Adrenal gland (tissue), 12 donors: ENCODE data around the gene ITGA1. TPM values are rescaled to one million over a fixed set of nuclear protein-coding genes. Genes with fewer than 3 reads are reported as not detected.

Source experiments
- DNase-seq, 7 donors: peaks; one replicate each; pipeline ENCODE4 v3.0.0-alpha.2; 2019 to 2020
- H3K27ac ChIP-seq, 5 donors: fragments of 200-600 bp; sonication (generic) in 4 of 5; 1 replicate in 3 of 5; 2 replicates in 2 of 5; pipeline versions ENCODE4 v1.5.1 to v1.8.0; 2016 to 2020; ENCODE audit warnings: mild to moderate bottlenecking in 1 of 5
- H3K27me3 ChIP-seq: fragments of 200-600 bp; 2 replicates; pipeline ENCODE4 v1.8.0; 2021
- H3K36me3 ChIP-seq, 2 donors: fragments of 200-600 bp; replicated peaks in 1 of 2; 1 replicate in 1 of 2; 2 replicates in 1 of 2; pipeline versions ENCODE4 v1.5.1 to v1.8.0; 2018 to 2022
- H3K4me1 ChIP-seq, 2 donors: fragments of 200-600 bp; replicated peaks in 1 of 2; 1 replicate in 1 of 2; 2 replicates in 1 of 2; pipeline versions ENCODE4 v1.5.1 to v1.8.0; 2018 to 2021
- H3K4me3 ChIP-seq, 4 donors: fragments of 200-600 bp; sonication (generic) in 3 of 4; one replicate each; pipeline ENCODE4 v1.5.1; 2016 to 2018
- H3K9me3 ChIP-seq, 3 donors: fragments of 200-600 bp; sonication (generic) in 1 of 3; replicated peaks in 1 of 3; 1 replicate in 2 of 3; 2 replicates in 1 of 3; pipeline versions ENCODE4 v1.5.1 to v1.8.0; 2016 to 2021
- CTCF ChIP-seq, 6 experiments: fragments of 450-650 bp in 4 of 6; fragments of 200-600 bp in 2 of 6; sonication (generic) in 1 of 6; IDR thresholded peaks; 1 replicate in 5 of 6; 2 replicates in 1 of 6; pipeline versions ENCODE4 v1.5.1 to v1.8.0; 2016 to 2021; ENCODE audit warnings: antibody characterized with exemption in 6 of 6, mild to moderate bottlenecking in 2 of 6, moderate library complexity in 1 of 6
- POLR2A ChIP-seq, 2 donors: fragments of 450-650 bp; IDR thresholded peaks; one replicate each; pipeline ENCODE4 v1.6.1; 2017; ENCODE audit warnings: antibody characterized with exemption in 2 of 2, mild to moderate bottlenecking in 2 of 2, moderate library complexity in 1 of 2
- whole genome bisulfite sequencing, 4 donors: extraction: QIAGEN DNeasy Blood & Tissue Kit in 2 of 4; methylation state at CpG; one replicate each; pipeline versions ENCODE4 v1.1.5 to v1.1.7; 2013 to 2017; 5-methylcytosine and 5-hydroxymethylcytosine counted together
- intact Hi-C, 2 donors: fragments of 100-400 bp; cut with DNase I; formaldehyde crosslinking; loops; one replicate each; pipeline versions ENCODE4 v1.14.1 to v1.15.0; 2022 to 2023
- polyA plus RNA-seq, 3 donors: library from polyadenylated mRNA; stranded (reverse); fragments of 200-250 nt in 2 of 3; fragments of 350-450 nt in 1 of 3; fragmentation: Illumina TruSeq in 1 of 3; extraction: RNeasy Lipid Tissue Mini Kit (QIAGEN cat#74804) in 1 of 3; gene quantifications; one replicate each; pipeline ENCODE4 v1.2.3, GENCODE V29; 2013 to 2014
- total RNA-seq, 9 donors: library from RNA; depleted of rRNA in 4 of 9; stranded (reverse); fragments of >200 nt in 4 of 9; fragments of 120-200 nt in 1 of 9; fragmentation: NEBNext Ultra II Directional in 1 of 9; extraction: Animal tissue kit (Norgen Biotek cat#: 25700) in 1 of 9; gene quantifications; one replicate each; pipeline versions ENCODE4 v1.1.0 to v1.2.4, GENCODE V29; 2013 to 2023
- donor health status: healthy with polysubstance abuse.
- donor health status: Bipolar disorder and iron deficiency.
- donor health status: DM: yes; HTN: yes; CAD: no.
- donor health status: DM: no; HTN: no; CAD: no.
- donor health status: DM: no; HTN: no; CAD: no.
- donor health status: DM: yes; HTN: yes; CAD: no.

The ITGA1 gene
- total and polyA plus RNA-seq, 12 donors = 30.0 to 371 (median 149) TPM

- intact Hi-C loops = no loop called here
- Histone ChIP-seq H3K4me3 (no peak overlapping the region), H3K9me3 (no peaks in the 10 kb centered on the region), H3K27ac (no peak overlapping the region), H3K27me3 (no peaks in the 10 kb centered on the region), H3K4me1 (peaks cover 0 to 37% of the 10 kb centered on the region in 2 donors), H3K36me3 (no peaks in the 10 kb centered on the region)
- WGBS, 4 donors = 59 to 65% (median 63%) methylated on average over 3 of the region's 3 CpGs
- TF ChIP-seq POLR2A (IDR thresholded peaks at IDR 0.05) (no peak), CTCF (IDR thresholded peaks at IDR 0.05) (no peak)
- no peak for DNase-seq
Observed at GRCh38 chr5:52771343-52772039, 16.2 kb upstream of the ITGA1 start.

DNA sequence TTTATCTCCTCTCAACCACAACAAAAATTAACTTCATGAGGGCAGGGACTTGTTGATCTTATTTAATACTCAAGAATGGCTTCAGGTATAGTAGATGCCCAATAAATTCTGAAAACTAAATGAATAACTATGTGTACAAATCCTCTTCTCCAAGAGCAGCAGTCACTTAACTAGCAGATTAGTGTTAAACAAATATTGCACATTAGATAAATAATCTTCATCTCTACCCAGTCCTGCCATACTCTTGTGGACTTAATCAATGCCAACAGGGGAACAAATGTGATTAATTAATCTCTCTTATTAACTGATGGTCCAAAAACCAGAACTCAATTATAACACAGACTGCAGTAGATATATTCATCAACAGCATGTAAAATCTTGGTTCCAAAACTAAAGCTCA is 15.0 kb upstream of the ITGA1 start:
- Histone ChIP-seq H3K27me3 (no peaks in the 10 kb centered on the region), H3K9me3 (no peaks in the 10 kb centered on the region), H3K4me3 (no peak overlapping the region), H3K36me3 (no peaks in the 10 kb centered on the region), H3K27ac (peak overlapping the region in 1 of 5 donors; percentile 12), H3K4me1 (peaks cover 0 to 37% of the 10 kb centered on the region in 2 donors)
- TF ChIP-seq POLR2A (IDR thresholded peaks at IDR 0.05) = no peak
- TF ChIP-seq CTCF (IDR thresholded peaks at IDR 0.05) = no peak
- DNase-seq = no peak
- intact Hi-C loops = no loop called here

DNA sequence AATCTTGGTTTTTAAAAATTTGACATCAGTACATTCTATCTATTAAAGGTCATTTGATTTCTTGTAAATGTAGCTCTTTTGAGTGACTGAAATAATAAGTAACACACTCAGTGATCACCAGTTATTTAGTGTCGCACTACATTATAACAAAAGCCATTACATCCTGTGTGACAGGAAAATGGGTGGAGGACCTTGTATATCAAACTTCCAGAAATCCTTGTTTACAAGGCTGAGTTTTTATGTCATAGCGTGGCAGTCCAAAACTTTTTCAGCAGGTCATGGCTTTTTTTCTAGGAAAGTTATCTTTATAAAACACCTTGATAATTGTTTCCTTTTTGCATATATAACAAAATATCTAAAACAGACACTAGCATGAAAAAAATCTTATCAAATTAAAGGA is 14.4 kb upstream of the ITGA1 start:
- H3K4me1 ChIP-seq = peaks cover 0 to 37% of the 10 kb centered on the region in 2 donors
- no peaks in the 10 kb centered on the region for H3K27me3 ChIP-seq
- H3K27ac ChIP-seq = no peak overlapping the region
- H3K36me3 ChIP-seq = no peaks in the 10 kb centered on the region
- DNase-seq = no peak
- no peak overlapping the region for H3K4me3 ChIP-seq
- intact Hi-C loops = no loop called here
- no peaks in the 10 kb centered on the region for H3K9me3 ChIP-seq
- TF ChIP-seq CTCF (IDR thresholded peaks at IDR 0.05) = no peak
- TF ChIP-seq POLR2A (IDR thresholded peaks at IDR 0.05) = no peak
- 35 to 44% (median 42%) methylated on average over 2 of the region's 2 CpGs for WGBS, 4 donors

GRCh38 chr5:52774005-52774410 is 13.7 kb upstream of the ITGA1 start:
- Histone ChIP-seq H3K27me3 (no peaks in the 10 kb centered on the region), H3K4me3 (no peak overlapping the region), H3K27ac (peak overlapping the region in 1 of 5 donors; percentile 36), H3K36me3 (no peaks in the 10 kb centered on the region), H3K4me1 (peaks cover 0 to 37% of the 10 kb centered on the region in 2 donors), H3K9me3 (no peaks in the 10 kb centered on the region)
- intact Hi-C loops = no loop called here
- TF ChIP-seq CTCF (IDR thresholded peaks at IDR 0.05) (no peak), POLR2A (IDR thresholded peaks at IDR 0.05) (no peak)
- WGBS, 4 donors = 23 to 28% (median 26%) methylated on average over 5 of the region's 5 CpGs
- peak in 4 of 7 donors; percentile 18 to 56 (median 31) for DNase-seq
